Umbilical cord (tissue), 2 donors: Measurements from ENCODE around the gene PTAFR. TPM values are rescaled to one million over a fixed set of nuclear protein-coding genes. Genes with fewer than 3 reads are reported as not detected.
"Not testable (repeated sequence)": the region's sequence is repeated elsewhere in the genome, so short reads cannot be mapped to it uniquely, and the experiment has no call there.

Experiments
- DNase-seq: peaks from one replicate; pipeline ENCODE4 v3.0.0-alpha.2; 2015; ENCODE audit warnings: low spot score
- total RNA-seq: library from RNA; depleted of rRNA; stranded (reverse); fragments of >200 nt; gene quantifications from one replicate; pipeline ENCODE4 v1.2.3, GENCODE V29; 2014; ENCODE audit warnings: low replicate concordance; ENCODE audit not compliant: insufficient read depth

The PTAFR gene
- total RNA-seq, 1 donor from 2014 or later, result 3.4 TPM

GRCh38 chr1:28144203-28145135, 32.0 kb downstream of the PTAFR start:
- no peak for DNase-seq

GRCh38 chr1:28143496-28144202, 32.8 kb downstream of the PTAFR start:
- no peak for DNase-seq

GRCh38 chr1:28141685-28142084, 34.8 kb downstream of the PTAFR start:
- DNase-seq, result no peak

- not testable (repeated sequence) for DNase-seq
Measured at GRCh38 chr1:28139866-28140265, 36.6 kb downstream of the PTAFR start.

GRCh38 chr1:28139025-28139712, 37.3 kb downstream of the PTAFR start:
- DNase-seq, result peak; percentile 48

GRCh38 chr1:28136922-28137613, 39.4 kb downstream of the PTAFR start:
- DNase-seq, result no peak

GRCh38 chr1:28136169-28136921, 40.1 kb downstream of the PTAFR start:
- DNase-seq, result no peak

GRCh38 chr1:28135371-28136168, 40.9 kb downstream of the PTAFR start:
- DNase-seq, result no peak

GRCh38 chr1:28134651-28135207, 41.8 kb downstream of the PTAFR start:
- DNase-seq, result no peak

GRCh38 chr1:28132171-28133167, 44.0 kb downstream of the PTAFR start:
- no peak for DNase-seq

GRCh38 chr1:28130901-28131300, 45.6 kb downstream of the PTAFR start:
- no peak for DNase-seq

- no peak for DNase-seq
Measured at GRCh38 chr1:28129150-28129549, 47.3 kb downstream of the PTAFR start.

GRCh38 chr1:28127617-28128257, 48.8 kb downstream of the PTAFR start:
- peak; percentile 27 for DNase-seq

- peak; percentile 18 for DNase-seq
Measured at GRCh38 chr1:28126783-28127490, 49.6 kb downstream of the PTAFR start.

- DNase-seq, result no peak
Measured at GRCh38 chr1:28126212-28126611, 50.3 kb downstream of the PTAFR start.

GRCh38 chr1:28123461-28123961, 53.0 kb downstream of the PTAFR start:
- DNase-seq, result peak; percentile 25

GRCh38 chr1:28122183-28122582, 54.3 kb downstream of the PTAFR start:
- no peak for DNase-seq
